H9 (cell line): ENCODE data around the gene ZC3H18. TPM values are rescaled to one million over a fixed set of nuclear protein-coding genes. Genes with fewer than 3 reads are reported as not detected.
A peak's percentile ranks its signal among the peaks of the same experiment; 100 is the strongest.

ENCODE experiments used
- DNase-seq: peaks from one replicate; pipeline ENCODE4 v3.0.0-alpha.2; 2017
- H2AFZ ChIP-seq: one replicate; pipeline ENCODE4 v1.6.1; 2013; ENCODE audit warnings: mild to moderate bottlenecking, low read length, control low read depth, moderate library complexity
- H2AK5ac ChIP-seq: 2 replicates; pipeline ENCODE4 v1.6.1; 2013; ENCODE audit warnings: low read length, control low read depth, mixed read lengths; ENCODE audit not compliant: insufficient read length
- H2BK120ac ChIP-seq: one replicate; pipeline ENCODE4 v1.6.1; 2013; ENCODE audit warnings: low read depth, mild to moderate bottlenecking, low read length, control low read depth, inconsistent platforms; ENCODE audit not compliant: poor library complexity, severe bottlenecking
- H2BK12ac ChIP-seq: 2 replicates; pipeline ENCODE4 v1.6.1; 2013; ENCODE audit warnings: low read length, control low read depth, mixed read lengths, low read depth; ENCODE audit not compliant: insufficient read length
- H2BK15ac ChIP-seq: 2 replicates; pipeline ENCODE4 v1.6.1; 2013; ENCODE audit warnings: low read depth, low read length, control low read depth
- H2BK20ac ChIP-seq: one replicate; pipeline ENCODE4 v1.6.1; 2013; ENCODE audit warnings: low read depth, mild to moderate bottlenecking, low read length, control low read depth, inconsistent platforms; ENCODE audit not compliant: poor library complexity, severe bottlenecking
- H2BK5ac ChIP-seq: 2 replicates; pipeline ENCODE4 v1.6.1; 2013; ENCODE audit warnings: low read length, control low read depth, mixed read lengths; ENCODE audit not compliant: insufficient read length
- H3K14ac ChIP-seq: 2 replicates; pipeline ENCODE4 v1.6.1; 2013; ENCODE audit warnings: low read length, control low read depth; ENCODE audit not compliant: insufficient read depth
- H3K18ac ChIP-seq: 2 replicates; pipeline ENCODE4 v1.6.1; 2013; ENCODE audit warnings: low read depth, mild to moderate bottlenecking, mixed read lengths, low read length, control low read depth; ENCODE audit not compliant: insufficient read length
- H3K23ac ChIP-seq: 2 replicates; pipeline ENCODE4 v1.6.1; 2013; ENCODE audit warnings: low read length, control low read depth, mixed read lengths, low read depth; ENCODE audit not compliant: insufficient read length
- H3K23me2 ChIP-seq: 2 replicates; pipeline ENCODE4 v1.6.1; 2013; ENCODE audit warnings: low read depth, mild to moderate bottlenecking, mixed read lengths, low read length, control low read depth; ENCODE audit not compliant: insufficient read length, poor library complexity, severe bottlenecking
- H3K27ac ChIP-seq: 2 replicates; pipeline ENCODE4 v1.5.1; 2013; ENCODE audit warnings: low read length, control low read depth, mixed read lengths, low read depth; ENCODE audit not compliant: insufficient read length
- H3K27me3 ChIP-seq: 2 replicates; pipeline ENCODE4 v1.6.1; 2013; ENCODE audit warnings: low read length, control low read depth, inconsistent platforms; ENCODE audit not compliant: insufficient read depth
- H3K4ac ChIP-seq: 2 replicates; pipeline ENCODE4 v1.6.1; 2013; ENCODE audit warnings: low read depth, mild to moderate bottlenecking, control low read depth, inconsistent platforms, low read length, moderate library complexity
- H3K4me1 ChIP-seq: 2 replicates; pipeline ENCODE4 v1.6.1; 2013; ENCODE audit warnings: low read length, control low read depth, inconsistent platforms; ENCODE audit not compliant: insufficient read depth
- H3K4me2 ChIP-seq: 2 replicates; pipeline ENCODE4 v1.6.1; 2013; ENCODE audit warnings: low read length, control low read depth, mixed read lengths; ENCODE audit not compliant: insufficient read length, insufficient read depth
- H3K56ac ChIP-seq: 2 replicates; pipeline ENCODE4 v1.6.1; 2013; ENCODE audit warnings: low read depth, mild to moderate bottlenecking, mixed read lengths, low read length, control low read depth; ENCODE audit not compliant: insufficient read length
- H3K79me1 ChIP-seq: 2 replicates; pipeline ENCODE4 v1.6.1; 2013; ENCODE audit warnings: low read depth, mild to moderate bottlenecking, moderate library complexity, low read length, control low read depth, inconsistent platforms; ENCODE audit not compliant: insufficient read depth, poor library complexity, severe bottlenecking
- H3K79me2 ChIP-seq: 2 replicates; pipeline ENCODE4 v1.6.1; 2013; ENCODE audit warnings: low read length, control low read depth, inconsistent platforms; ENCODE audit not compliant: insufficient read depth
- H3K9ac ChIP-seq: 2 replicates; pipeline ENCODE4 v1.6.1; 2013; ENCODE audit warnings: low read length, control low read depth, mixed read lengths; ENCODE audit not compliant: insufficient read length; ENCODE audit errors: extremely low read depth
- H3K9me3 ChIP-seq: one replicate; pipeline ENCODE4 v1.6.1; 2013; ENCODE audit warnings: low read depth, low read length, inconsistent platforms; ENCODE audit not compliant: control insufficient read depth
- H3T11ph ChIP-seq: one replicate; pipeline ENCODE4 v1.6.1; 2013; ENCODE audit warnings: mild to moderate bottlenecking, low read length, control low read depth, inconsistent platforms
- H4K20me1 ChIP-seq: one replicate; pipeline ENCODE4 v1.6.1; 2013; ENCODE audit not compliant: control insufficient read depth, insufficient read length, insufficient read depth
- H4K5ac ChIP-seq: 2 replicates; pipeline ENCODE4 v1.6.1; 2013; ENCODE audit warnings: low read depth, mild to moderate bottlenecking, mixed read lengths, low read length, control low read depth; ENCODE audit not compliant: insufficient read length
- H4K8ac ChIP-seq: replicated peaks from 2 replicates; pipeline ENCODE4 v1.6.1; 2013; ENCODE audit warnings: low read length, control low read depth, mixed read lengths, low read depth; ENCODE audit not compliant: insufficient read length
- H4K91ac ChIP-seq: 2 replicates; pipeline ENCODE4 v1.6.1; 2013; ENCODE audit warnings: low read depth, mild to moderate bottlenecking, moderate library complexity, mixed read lengths, low read length, control low read depth; ENCODE audit not compliant: insufficient read length
- H3K27ac Mint-ChIP-seq, 3 experiments: 2 replicates in 2 of 3; 3 replicates in 1 of 3; pipeline ENCODE4 v1.8.0; 2020 to 2021; ENCODE audit warnings: mixed read lengths in 3 of 3, mild to moderate bottlenecking in 1 of 3, moderate library complexity in 1 of 3
- H3K27me3 Mint-ChIP-seq: 2 replicates; pipeline ENCODE4 v1.8.0; 2021; ENCODE audit warnings: low read depth, mild to moderate bottlenecking, moderate library complexity, mixed read lengths
- H3K36me3 Mint-ChIP-seq, 3 experiments: 2 replicates in 2 of 3; 3 replicates in 1 of 3; pipeline ENCODE4 v1.8.0; 2020 to 2021; ENCODE audit warnings: low read depth in 3 of 3, mixed read lengths in 3 of 3; ENCODE audit not compliant: insufficient read depth in 1 of 3
- H3K4me1 Mint-ChIP-seq, 2 experiments: 2 replicates each; pipeline ENCODE4 v1.8.0; 2020; ENCODE audit warnings: mixed read lengths in 2 of 2
- H3K4me3 Mint-ChIP-seq, 2 experiments: 2 replicates in 1 of 2; 3 replicates in 1 of 2; pipeline ENCODE4 v1.8.0; 2020 to 2021; ENCODE audit warnings: mild to moderate bottlenecking in 2 of 2, mixed read lengths in 2 of 2, moderate library complexity in 1 of 2
- H3K9me3 Mint-ChIP-seq, 2 experiments: 2 replicates in 1 of 2; 3 replicates in 1 of 2; pipeline ENCODE4 v1.8.0; 2020; ENCODE audit warnings: mild to moderate bottlenecking in 2 of 2, mixed read lengths in 2 of 2, moderate library complexity in 1 of 2
- CTCF ChIP-seq: fragments of 200-600 bp; sonication (generic); conservative IDR thresholded peaks from 3 replicates; pipeline ENCODE4 v1.8.0; 2021; ENCODE audit warnings: antibody characterized with exemption, mild to moderate bottlenecking
- WGBS: extraction: QIAGEN DNeasy Blood & Tissue Kit; methylation state at CpG from one replicate; pipeline ENCODE4 v1.1.7; 2013; ENCODE audit warnings: missing lambda C conversion rate, low lambda C conversion rate, mixed read lengths; ENCODE audit not compliant: insufficient read length; ENCODE audit errors: extremely low coverage; 5-methylcytosine and 5-hydroxymethylcytosine counted together
- total RNA-seq: library from RNA; stranded (reverse); gene quantifications from 2 replicates; pipeline ENCODE4 v1.2.1, GENCODE V29; 2021

The ZC3H18 gene
- total RNA-seq, 1 experiment from 2014 or later, result 69.7 TPM

GRCh38 chr16:88659160-88659559, 89.0 kb downstream of the ZC3H18 start:
- no peak overlapping the region for H3T11ph ChIP-seq
- Mint-ChIP-seq H3K27me3 (no peaks in the 10 kb centered on the region; the same call in 1 of the 2 replicates), H3K36me3 (peaks cover 9 to 26% (median 24%) of the 10 kb centered on the region in 3 experiments), H3K9me3 (no peaks in the 10 kb centered on the region), H3K27ac (peak overlapping the region in 2 of 3 experiments; percentile 21 to 79; a peak in 4 of 7 replicates), H3K4me3 (no peak overlapping the region), H3K4me1 (peaks cover 11 to 18% of the 10 kb centered on the region in 2 experiments)
- no peak overlapping the region for H3K56ac ChIP-seq
- no peak overlapping the region for H2BK15ac ChIP-seq
- no peak overlapping the region for H3K9ac ChIP-seq
- no peak for TF ChIP-seq CTCF
- peaks cover 11% of the 10 kb centered on the region for H3K23me2 ChIP-seq
- no peak overlapping the region for H3K18ac ChIP-seq
- H2AK5ac ChIP-seq, result no peak overlapping the region
- H3K4me1 ChIP-seq, result peaks cover 3% of the 10 kb centered on the region; the same call in 1 of the 2 replicates
- no peak overlapping the region for H2AFZ ChIP-seq
- H3K27me3 ChIP-seq, result no peaks in the 10 kb centered on the region
- no peaks in the 10 kb centered on the region for H3K9me3 ChIP-seq
- H3K23ac ChIP-seq, result no peak overlapping the region
- peaks cover 22% of the 10 kb centered on the region; the same call in 1 of the 2 replicates for H3K79me2 ChIP-seq
- peaks cover 3% of the 10 kb centered on the region for H3K79me1 ChIP-seq
- H3K27ac ChIP-seq, result no peak overlapping the region
- no peak overlapping the region for H3K4me2 ChIP-seq
- no CpG with 5 or more reads among the region's 25 CpGs for WGBS
- no peak overlapping the region for H2BK12ac ChIP-seq
- H4K20me1 ChIP-seq, result no peaks in the 10 kb centered on the region
- no peak overlapping the region for H4K8ac ChIP-seq
- H4K91ac ChIP-seq, result no peak overlapping the region
- no peak overlapping the region for H2BK5ac ChIP-seq
- no peak overlapping the region for H2BK120ac ChIP-seq
- no peak overlapping the region for H3K4ac ChIP-seq
- no peak overlapping the region; the same call in 1 of the 2 replicates for H3K14ac ChIP-seq
- no peak overlapping the region for H4K5ac ChIP-seq
- H2BK20ac ChIP-seq, result no peak overlapping the region
- no peak for DNase-seq
